Left cardiac atrium (tissue), 4 donors: ENCODE results near the gene SMTNL1. TPM values are rescaled to one million over a fixed set of nuclear protein-coding genes. Genes with fewer than 3 reads are reported as not detected.

Experiments
- ATAC-seq, 2 donors: fragments of 200-7000 bp; cut with Tn5 transposase; one replicate each; pipeline ENCODE4 v1.9.1; 2020; ENCODE audit warnings: mild to moderate bottlenecking in 2 of 2, moderate library complexity in 2 of 2
- DNase-seq: peaks from one replicate; pipeline ENCODE4 v3.0.0-alpha.2; 2020
- intact Hi-C, 2 donors: fragments of 100-400 bp; cut with DNase I; formaldehyde crosslinking; loops; one replicate each; pipeline versions ENCODE4 v1.14.1 to v1.15.1; 2022 to 2023
- total RNA-seq, 2 donors: library from RNA; stranded (reverse); fragmentation: NEBNext Ultra II Directional; extraction: Animal tissue kit (Norgen Biotek cat#: 25700); gene quantifications; one replicate each; pipeline ENCODE4 v1.2.1, GENCODE V29; 2021
- donor health status: DM: no; HTN: yes; CAD: no.
- donor health status: DM: no; HTN: yes; CAD: no; lungs with severe emphysema.
- donor health status: DM: yes; HTN: yes; CAD: no.
- donor health status: Dilated cardiomyopathy.

The SMTNL1 gene
- total RNA-seq, 2 donors from 2014 or later, result not detected

- intact Hi-C loops, result loop anchor here (2.0 to 5.0 kb wide), 2 partner anchors 72 to 74 kb away; no protein-coding TSS in a partner anchor
- DNase-seq (no peak), ATAC-seq (no peak)
These were observed 31.0 kb downstream of the SMTNL1 start for GRCh38 chr11:57568330-57568766.

- intact Hi-C loops, result no loop called here
- ATAC-seq (no peak), DNase-seq (no peak)
These were observed 34.2 kb downstream of the SMTNL1 start for GRCh38 chr11:57571606-57572005.

GRCh38 chr11:57574061-57574460 is 36.7 kb downstream of the SMTNL1 start:
- ATAC-seq, result no peak
- intact Hi-C loops, result no loop called here

GRCh38 chr11:57584341-57584740 is 46.9 kb downstream of the SMTNL1 start:
- ATAC-seq (no peak), DNase-seq (no peak)
- intact Hi-C loops, result no loop called here

More at GRCh38 chr11:57574061-57574460, 36.7 kb downstream of the SMTNL1 start:
- DNase-seq, result no peak

- DNase-seq (no peak), ATAC-seq (no peak)
- intact Hi-C loops, result no loop called here
These were observed 47.9 kb downstream of the SMTNL1 start for GRCh38 chr11:57585301-57585700.

- intact Hi-C loops, result no loop called here
- ATAC-seq (no peak), DNase-seq (no peak)
These were observed 49.4 kb downstream of the SMTNL1 start for GRCh38 chr11:57586711-57587245.

- ATAC-seq, result no peak
- intact Hi-C loops, result no loop called here
- no peak for DNase-seq
These were observed 50.8 kb downstream of the SMTNL1 start for GRCh38 chr11:57588046-57588710.

- DNase-seq (no peak), ATAC-seq (no peak)
- intact Hi-C loops, result no loop called here
These were observed 59.0 kb downstream of the SMTNL1 start for GRCh38 chr11:57596266-57596885.

GRCh38 chr11:57597461-57597915 is 60.1 kb downstream of the SMTNL1 start, which contains the start of gene SERPING1:
Gene SERPING1, plus strand, starts transcription at chr11:57597685. Its CDS starts 586 bp downstream, at chr11:57598271.
- intact Hi-C loops, result no loop called here
- ATAC-seq (peak; percentile 80 to 85), DNase-seq (peak; percentile 69)

GRCh38 chr11:57597916-57598830 is 60.8 kb downstream of the SMTNL1 start:
- intact Hi-C loops, result no loop called here
- peak; percentile 83 for DNase-seq
- peak; percentile 92 to 95 for ATAC-seq

- DNase-seq (no peak), ATAC-seq (peak in 1 of 2 donors; percentile 16)
- intact Hi-C loops, result no loop called here
These were observed 61.4 kb downstream of the SMTNL1 start for GRCh38 chr11:57598831-57599155.

- DNase-seq, result no peak
- intact Hi-C loops, result no loop called here
- ATAC-seq, result peak in 1 of 2 donors; percentile 8
These were observed 62.0 kb downstream of the SMTNL1 start for GRCh38 chr11:57599381-57599780.

Other genes starting within 250 kb of the SMTNL1 start
- gene TNKS1BP1, start 212.6 kb upstream of the SMTNL1 start, total RNA-seq, result 10 to 100 TPM; 73.6 to 82.6 TPM
- 10 to 100 TPM; 34.7 to 45.5 TPM for gene SSRP1, start 201.7 kb upstream of the SMTNL1 start, total RNA-seq
- gene P2RX3, start 199.2 kb upstream of the SMTNL1 start, total RNA-seq, result 1 to 10 TPM in 1 of 2 donors, under 1 TPM in 1; 0.84 to 1.7 TPM
- not detected for gene PRG3, start 156.4 kb upstream of the SMTNL1 start, total RNA-seq
- gene PRG2, start 146.9 kb upstream of the SMTNL1 start, total RNA-seq, result not detected
- 10 to 100 TPM; 39.3 to 46.7 TPM for gene SLC43A3, start 110.5 kb upstream of the SMTNL1 start, total RNA-seq
- gene RTN4RL2, start 77.1 kb upstream of the SMTNL1 start, total RNA-seq, result 1 to 10 TPM; 1.9 to 2.4 TPM
- gene SLC43A1, start 21.9 kb upstream of the SMTNL1 start, total RNA-seq, result 1 to 10 TPM; 5.8 to 7.2 TPM
- 10 to 100 TPM; 58.0 to 58.9 TPM for gene TIMM10, start 6.8 kb upstream of the SMTNL1 start, total RNA-seq
- 10 to 100 TPM; 28.9 to 30.0 TPM for gene UBE2L6, start 30.1 kb downstream of the SMTNL1 start, total RNA-seq
- gene SERPING1, start 60.1 kb downstream of the SMTNL1 start, total RNA-seq, result 100 to 1,000 TPM; 198 to 266 TPM
- 1 to 10 TPM in 1 of 2 donors, under 1 TPM in 1; 0.47 to 1.1 TPM for gene YPEL4, start 112.3 kb downstream of the SMTNL1 start, total RNA-seq
- 1 to 10 TPM; 6.9 to 8.5 TPM for gene CLP1, start 120.2 kb downstream of the SMTNL1 start, total RNA-seq
- 10 to 100 TPM; 51.3 to 60.7 TPM for gene ZDHHC5, start 130.5 kb downstream of the SMTNL1 start, total RNA-seq
- gene MED19, start 174.6 kb downstream of the SMTNL1 start, total RNA-seq, result 1 to 10 TPM; 8.4 to 8.7 TPM
- gene TMX2, start 175.0 kb downstream of the SMTNL1 start, total RNA-seq, result 10 to 100 TPM; 64.3 to 80.3 TPM
- gene SELENOH, start 203.9 kb downstream of the SMTNL1 start, total RNA-seq, result 100 to 1,000 TPM in 1 of 2 donors, 10 to 100 TPM in 1; 99.1 to 116 TPM
- not detected for gene BTBD18, start 214.2 kb downstream of the SMTNL1 start, total RNA-seq
- 10 to 100 TPM; 75.2 to 82.0 TPM for gene CTNND1, start 224.2 kb downstream of the SMTNL1 start, total RNA-seq